Urothelium cell line (cell line): Measurements from ENCODE around the gene RBSN.

Experiments used
- DNase-seq: peaks from one replicate; pipeline ENCODE4 v3.0.0; 2011; ENCODE audit warnings: low spot score, mixed read lengths
- FAIRE-seq: peaks from 2 replicates; lab custom pipeline; 2011; peaks lifted over from hg19 to GRCh38; lab: Jason Lieb, UNC

RBSN gene

GRCh38 chr3:15023719-15024118 is 75.2 kb downstream of the RBSN start:
- no peak for FAIRE-seq
- DNase-seq: no peak

DNA sequence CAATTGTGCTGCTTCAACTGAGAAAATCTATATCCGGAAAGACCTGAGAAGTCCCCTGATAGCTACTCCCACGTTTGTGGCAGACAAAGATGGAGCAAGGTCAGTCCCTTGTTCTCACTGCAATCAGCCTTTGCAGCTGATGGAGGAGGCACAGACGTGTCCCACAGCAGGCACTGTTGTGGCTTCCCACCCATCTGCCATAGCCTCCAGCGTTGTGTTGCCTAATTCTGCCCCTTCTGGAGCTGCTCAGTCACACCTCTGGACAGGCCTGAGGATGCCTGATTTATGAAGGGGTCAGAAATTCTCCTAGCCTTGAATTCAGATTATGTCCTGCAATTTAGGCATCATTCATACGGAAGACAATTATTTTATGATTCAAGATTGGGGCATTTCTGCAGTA is 75.7 kb downstream of the RBSN start:
- DNase-seq (no peak), FAIRE-seq (no peak)
